ENCODE data around the gene DBNDD1.

DNA sequence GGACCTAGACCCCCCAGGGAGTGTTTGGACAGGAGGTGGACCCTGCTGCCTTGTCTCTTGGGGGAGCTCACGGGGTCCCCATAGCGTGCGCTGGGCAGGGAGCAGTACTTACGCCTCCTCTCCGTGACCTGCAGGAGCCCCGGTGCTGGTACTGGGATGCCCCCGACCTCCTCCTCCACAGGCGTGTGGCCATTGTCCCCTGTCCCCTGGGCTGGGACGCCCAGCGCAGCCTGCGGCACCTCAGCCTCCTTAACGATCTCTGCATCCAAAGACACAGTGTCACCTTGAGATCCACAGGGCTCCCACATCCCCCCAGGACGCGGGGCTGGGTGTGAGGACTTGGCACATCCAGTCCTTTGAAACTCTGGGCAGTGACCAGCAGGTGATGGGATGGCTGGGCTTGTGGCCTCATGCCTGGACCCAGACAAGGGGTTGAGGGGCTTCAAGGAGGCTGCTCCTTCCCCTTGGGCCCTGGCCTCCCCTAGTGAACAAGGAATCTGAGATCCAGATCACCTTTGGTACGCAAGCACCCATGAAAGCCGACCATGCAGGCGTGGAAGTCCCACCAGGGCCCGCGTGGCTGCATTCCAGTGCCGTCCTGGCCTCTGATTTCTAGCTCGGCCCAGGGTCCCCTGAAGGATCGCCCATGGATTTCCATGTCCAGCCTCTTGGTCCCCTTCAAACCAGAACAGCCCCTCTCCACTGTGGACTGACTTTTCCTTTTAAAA is 9.9 kb downstream of the DBNDD1 start:
- TF ChIP-seq, protein P1, sequence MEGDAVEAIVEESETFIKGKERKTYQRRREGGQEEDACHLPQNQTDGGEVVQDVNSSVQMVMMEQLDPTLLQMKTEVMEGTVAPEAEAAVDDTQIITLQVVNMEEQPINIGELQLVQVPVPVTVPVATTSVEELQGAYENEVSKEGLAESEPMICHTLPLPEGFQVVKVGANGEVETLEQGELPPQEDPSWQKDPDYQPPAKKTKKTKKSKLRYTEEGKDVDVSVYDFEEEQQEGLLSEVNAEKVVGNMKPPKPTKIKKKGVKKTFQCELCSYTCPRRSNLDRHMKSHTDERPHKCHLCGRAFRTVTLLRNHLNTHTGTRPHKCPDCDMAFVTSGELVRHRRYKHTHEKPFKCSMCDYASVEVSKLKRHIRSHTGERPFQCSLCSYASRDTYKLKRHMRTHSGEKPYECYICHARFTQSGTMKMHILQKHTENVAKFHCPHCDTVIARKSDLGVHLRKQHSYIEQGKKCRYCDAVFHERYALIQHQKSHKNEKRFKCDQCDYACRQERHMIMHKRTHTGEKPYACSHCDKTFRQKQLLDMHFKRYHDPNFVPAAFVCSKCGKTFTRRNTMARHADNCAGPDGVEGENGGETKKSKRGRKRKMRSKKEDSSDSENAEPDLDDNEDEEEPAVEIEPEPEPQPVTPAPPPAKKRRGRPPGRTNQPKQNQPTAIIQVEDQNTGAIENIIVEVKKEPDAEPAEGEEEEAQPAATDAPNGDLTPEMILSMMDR (IDR thresholded peaks at IDR 0.05) = no peak
- TF ChIP-seq EZH2 (IDR thresholded peaks at IDR 0.05; ENCODE audit: borderline replicate concordance, insufficient read depth, low read depth, low read length, poor library complexity, severe bottlenecking) = no peak
